ENCODE results near the gene QPCTL. TPM values are rescaled to one million over a fixed set of nuclear protein-coding genes. Genes with fewer than 3 reads are reported as not detected.

QPCTL gene
- total RNA-seq, 3 donors from 2014 or later (not counting 1 experiment from before 2014, with no cell fraction given): 8.7 to 11.5 (median 10.0) TPM

DNA sequence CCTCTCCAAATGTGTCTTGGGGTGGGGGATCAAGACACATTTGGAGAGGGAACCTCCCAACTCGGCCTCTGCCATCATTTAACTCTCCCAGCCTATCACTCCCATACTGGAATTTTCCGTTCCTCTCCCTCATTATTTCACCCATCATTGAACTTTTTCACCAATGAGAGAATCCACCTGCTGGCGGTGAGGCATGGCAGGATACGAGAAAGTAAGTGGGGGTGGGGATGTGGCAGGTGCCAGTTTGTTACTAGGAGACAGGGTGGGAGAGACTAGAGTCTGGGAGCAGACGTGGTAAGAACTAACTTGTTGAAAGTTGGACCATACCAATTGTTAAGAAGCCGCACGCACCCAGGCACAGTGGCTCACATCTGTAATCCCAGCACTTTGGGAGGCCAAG, 17.5 kb upstream of the QPCTL start:
- H3K36me3 ChIP-seq (ENCODE audit: control insufficient read depth, insufficient read depth, low read length): no peaks in the 10 kb centered on the region
- Mint-ChIP-seq H3K27ac (no peak overlapping the region), H3K4me1 (peaks cover 15 to 30% of the 10 kb centered on the region in 2 donors), H3K36me3 (no peaks in the 10 kb centered on the region), H3K27me3 (ENCODE audit: low read depth in 2 of 2) (peaks cover 0 to 26% of the 10 kb centered on the region in 2 donors), H3K4me3 (no peak overlapping the region), H3K9me3 (no peaks in the 10 kb centered on the region)
- intact Hi-C loops (cut with micrococcal nuclease): no loop called here
- WGBS (ENCODE audit: insufficient coverage): 85% methylated on average over 7 of the region's 7 CpGs
- TF ChIP-seq, protein P1, sequence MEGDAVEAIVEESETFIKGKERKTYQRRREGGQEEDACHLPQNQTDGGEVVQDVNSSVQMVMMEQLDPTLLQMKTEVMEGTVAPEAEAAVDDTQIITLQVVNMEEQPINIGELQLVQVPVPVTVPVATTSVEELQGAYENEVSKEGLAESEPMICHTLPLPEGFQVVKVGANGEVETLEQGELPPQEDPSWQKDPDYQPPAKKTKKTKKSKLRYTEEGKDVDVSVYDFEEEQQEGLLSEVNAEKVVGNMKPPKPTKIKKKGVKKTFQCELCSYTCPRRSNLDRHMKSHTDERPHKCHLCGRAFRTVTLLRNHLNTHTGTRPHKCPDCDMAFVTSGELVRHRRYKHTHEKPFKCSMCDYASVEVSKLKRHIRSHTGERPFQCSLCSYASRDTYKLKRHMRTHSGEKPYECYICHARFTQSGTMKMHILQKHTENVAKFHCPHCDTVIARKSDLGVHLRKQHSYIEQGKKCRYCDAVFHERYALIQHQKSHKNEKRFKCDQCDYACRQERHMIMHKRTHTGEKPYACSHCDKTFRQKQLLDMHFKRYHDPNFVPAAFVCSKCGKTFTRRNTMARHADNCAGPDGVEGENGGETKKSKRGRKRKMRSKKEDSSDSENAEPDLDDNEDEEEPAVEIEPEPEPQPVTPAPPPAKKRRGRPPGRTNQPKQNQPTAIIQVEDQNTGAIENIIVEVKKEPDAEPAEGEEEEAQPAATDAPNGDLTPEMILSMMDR (IDR thresholded peaks at IDR 0.05): no peak
- no peak overlapping the region for H3K27ac ChIP-seq (ENCODE audit: low read length)
- peaks cover 33% of the 10 kb centered on the region for H3K4me1 ChIP-seq (ENCODE audit: control insufficient read depth, insufficient read depth, low read length)
- H3K4me3 ChIP-seq (ENCODE audit: low read length): no peak overlapping the region
- DNase-seq: no peak
- peaks cover 15% of the 10 kb centered on the region for H3K27me3 ChIP-seq (ENCODE audit: control insufficient read depth, insufficient read depth, low read length)
- ATAC-seq: no peak
- no peaks in the 10 kb centered on the region for H3K9me3 ChIP-seq (ENCODE audit: control insufficient read depth, insufficient read depth, low read length)

DNA sequence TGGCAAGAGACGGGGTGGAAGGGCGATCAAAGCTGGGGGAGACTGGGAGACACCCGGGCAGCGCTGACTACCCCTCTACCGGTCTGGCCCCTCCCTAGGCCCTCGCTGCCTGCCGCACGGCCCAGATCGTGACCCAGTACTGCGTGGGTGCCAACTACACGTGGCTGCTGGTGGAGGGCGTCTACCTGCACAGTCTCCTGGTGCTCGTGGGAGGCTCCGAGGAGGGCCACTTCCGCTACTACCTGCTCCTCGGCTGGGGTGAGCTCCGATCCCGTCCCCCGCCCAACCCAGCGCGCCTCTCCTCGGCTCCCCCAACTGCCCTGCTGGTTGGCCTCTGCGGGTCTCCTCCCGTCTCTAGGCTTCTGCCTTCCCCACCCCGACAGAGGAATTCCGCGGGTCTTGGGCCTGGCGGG, 15.6 kb upstream of the QPCTL start:
- H3K4me3 Mint-ChIP-seq: peak overlapping the region; percentile 75
- H3K27me3 Mint-ChIP-seq (ENCODE audit: low read depth in 2 of 2): peaks cover 0 to 19% of the 10 kb centered on the region in 2 donors
- H3K9me3 Mint-ChIP-seq: no peaks in the 10 kb centered on the region
- Histone ChIP-seq H3K4me3 (ENCODE audit: low read length) (peak overlapping the region; percentile 27), H3K4me1 (ENCODE audit: control insufficient read depth, insufficient read depth, low read length) (peaks cover 28% of the 10 kb centered on the region), H3K36me3 (ENCODE audit: control insufficient read depth, insufficient read depth, low read length) (no peaks in the 10 kb centered on the region), H3K27me3 (ENCODE audit: control insufficient read depth, insufficient read depth, low read length) (peaks cover 11% of the 10 kb centered on the region), H3K27ac (ENCODE audit: low read length) (no peak overlapping the region), H3K9me3 (ENCODE audit: control insufficient read depth, insufficient read depth, low read length) (no peaks in the 10 kb centered on the region)
- DNase-seq (peak; percentile 19 to 70), ATAC-seq (peak; percentile 20 to 27 (median 25))
- H3K4me1 Mint-ChIP-seq: peaks cover 14 to 22% of the 10 kb centered on the region in 2 donors
- intact Hi-C loops (cut with micrococcal nuclease): no loop called here
- peak overlapping the region in 1 of 2 donors; percentile 27 for H3K27ac Mint-ChIP-seq
- H3K36me3 Mint-ChIP-seq: no peaks in the 10 kb centered on the region
- 3% methylated on average over 28 of the region's 28 CpGs for WGBS (ENCODE audit: insufficient coverage)
- TF ChIP-seq, protein P1 (IDR thresholded peaks at IDR 0.05): no peak

DNA sequence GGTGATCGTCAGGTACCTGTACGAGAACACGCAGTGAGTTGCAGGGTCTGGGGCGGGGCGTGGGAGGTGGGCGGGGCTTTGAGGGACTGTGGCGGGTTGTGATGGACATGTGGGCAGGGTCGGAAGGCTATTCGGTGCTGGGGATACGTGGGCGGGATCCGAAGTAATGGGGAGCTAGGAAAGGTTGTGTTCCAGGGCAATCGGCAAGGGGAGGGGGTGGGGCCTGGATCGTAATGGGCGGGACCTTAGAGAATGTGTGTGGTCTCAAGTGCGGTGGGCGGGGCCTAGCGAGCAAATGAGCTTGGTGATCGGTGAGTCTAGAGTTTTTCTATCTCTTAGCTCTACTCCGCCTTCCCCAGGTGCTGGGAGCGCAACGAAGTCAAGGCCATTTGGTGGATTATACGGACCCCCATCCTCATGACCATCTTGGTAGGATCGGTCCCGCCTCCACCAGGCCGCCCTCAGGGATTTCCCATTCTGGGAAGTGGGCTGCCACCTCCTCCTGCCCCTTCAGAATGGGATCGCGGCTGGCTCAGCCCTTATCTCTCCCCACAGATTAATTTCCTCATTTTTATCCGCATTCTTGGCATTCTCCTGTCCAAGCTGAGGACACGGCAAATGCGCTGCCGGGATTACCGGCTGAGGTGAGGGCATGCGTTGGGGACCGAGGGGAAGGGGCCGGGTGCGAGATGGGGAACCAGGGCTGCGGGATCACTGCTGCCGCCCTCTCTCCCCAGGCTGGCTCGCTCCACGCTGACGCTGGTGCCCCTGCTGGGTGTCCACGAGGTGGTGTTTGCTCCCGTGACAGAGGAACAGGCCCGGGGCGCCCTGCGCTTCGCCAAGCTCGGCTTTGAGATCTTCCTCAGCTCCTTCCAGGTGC, 14.9 kb upstream of the QPCTL start:
- TF ChIP-seq, protein P1 (IDR thresholded peaks at IDR 0.05): no peak
- intact Hi-C loops (cut with micrococcal nuclease): no loop called here
- H3K27me3 ChIP-seq (ENCODE audit: control insufficient read depth, insufficient read depth, low read length): peaks cover 11% of the 10 kb centered on the region
- H3K36me3 ChIP-seq (ENCODE audit: control insufficient read depth, insufficient read depth, low read length): no peaks in the 10 kb centered on the region
- peaks cover 31% of the 10 kb centered on the region for H3K4me1 ChIP-seq (ENCODE audit: control insufficient read depth, insufficient read depth, low read length)
- Mint-ChIP-seq H3K4me1 (peaks cover 17 to 25% of the 10 kb centered on the region in 2 donors), H3K4me3 (peak overlapping the region; percentile 89), H3K9me3 (no peaks in the 10 kb centered on the region), H3K27me3 (ENCODE audit: low read depth in 2 of 2) (peaks cover 0 to 18% of the 10 kb centered on the region in 2 donors), H3K27ac (peak overlapping the region in 1 of 2 donors; percentile 27), H3K36me3 (no peaks in the 10 kb centered on the region)
- DNase-seq (peak; percentile 59 to 92), ATAC-seq (peak; percentile 39 to 46 (median 46))
- H3K27ac ChIP-seq (ENCODE audit: low read length): no peak overlapping the region
- H3K9me3 ChIP-seq (ENCODE audit: control insufficient read depth, insufficient read depth, low read length): no peaks in the 10 kb centered on the region
- WGBS (ENCODE audit: insufficient coverage): 4% methylated on average over 48 of the region's 49 CpGs
- H3K4me3 ChIP-seq (ENCODE audit: low read length): no peak overlapping the region

Measured in natural killer cell (primary cell).